Gastrocnemius medialis (tissue), 4 donors: ENCODE data around the gene CYTH1. TPM values are rescaled to one million over a fixed set of nuclear protein-coding genes. Genes with fewer than 3 reads are reported as not detected.
A peak's percentile ranks its signal among the peaks of the same experiment; 100 is the strongest.

Experiments used
- ATAC-seq, 2 donors: fragments of 150-250 bp; one replicate each; pipeline ENCODE4 v1.9.1; 2016
- DNase-seq, 2 donors: peaks; one replicate each; pipeline ENCODE4 v3.0.0-alpha.2; 2019
- H3K27ac ChIP-seq, 4 donors: fragments of 200-600 bp; sonication (generic); 1 replicate in 1 of 4; 2 replicates in 3 of 4; pipeline ENCODE4 v1.5.1; 2016 to 2018; ENCODE audit warnings: mild to moderate bottlenecking in 2 of 4, moderate library complexity in 1 of 4
- H3K27me3 ChIP-seq, 3 donors: fragments of 200-600 bp; sonication (generic) in 2 of 3; 1 replicate in 1 of 3; 2 replicates in 2 of 3; pipeline versions ENCODE4 v1.5.1 to v1.6.0; 2016 to 2019; ENCODE audit warnings: mild to moderate bottlenecking in 1 of 3, moderate library complexity in 1 of 3
- H3K36me3 ChIP-seq, 2 donors: fragments of 200-600 bp; sonication (generic) in 1 of 2; one replicate each; pipeline ENCODE4 v1.5.1; 2017 to 2018
- H3K4me1 ChIP-seq, 2 donors: fragments of 200-600 bp; sonication (generic) in 1 of 2; one replicate each; pipeline ENCODE4 v1.5.1; 2016 to 2017; ENCODE audit warnings: mild to moderate bottlenecking in 2 of 2
- H3K4me3 ChIP-seq, 4 donors: fragments of 200-600 bp; sonication (generic) in 3 of 4; 1 replicate in 1 of 4; 2 replicates in 3 of 4; pipeline ENCODE4 v1.5.1; 2016 to 2019; ENCODE audit warnings: mild to moderate bottlenecking in 2 of 4
- H3K9me3 ChIP-seq, 3 donors: fragments of 200-600 bp; sonication (generic) in 2 of 3; 1 replicate in 1 of 3; 2 replicates in 2 of 3; pipeline ENCODE4 v1.5.1; 2016 to 2019
- POLR2A ChIP-seq, 2 donors: fragments of 450-650 bp; IDR thresholded peaks; one replicate each; pipeline ENCODE4 v1.6.1; 2017; ENCODE audit warnings: antibody characterized with exemption in 2 of 2, mild to moderate bottlenecking in 2 of 2, moderate library complexity in 2 of 2
- in situ Hi-C, 4 donors: fragments of 200-750 bp; cut with MboI; loops; one replicate each; pipeline versions ENCODE4 v1.15.0 to v1.8.0; 2017; ENCODE audit warnings: low sequenced_read_pairs in 4 of 4
- intact Hi-C: fragments of 100-400 bp; cut with DNase I; formaldehyde crosslinking; loops from one replicate; pipeline ENCODE4 v1.15.1; 2023; ENCODE audit warnings: low total_unique reads
- total RNA-seq, 4 donors: library from RNA; depleted of rRNA; stranded (reverse); fragments of >200 nt; gene quantifications; one replicate each; pipeline versions ENCODE4 v1.1.0 to v1.2.3, GENCODE V29; 2016
- TF ChIP-seq, protein P1 (sequence below), 5 experiments: fragments of 450-650 bp in 3 of 5; fragments of 200-600 bp in 2 of 5; sonication (generic) in 2 of 5; IDR thresholded peaks in 4 of 5; conservative IDR thresholded peaks in 1 of 5; 1 replicate in 4 of 5; 2 replicates in 1 of 5; pipeline ENCODE4 v1.5.1; 2016 to 2019; ENCODE audit warnings: antibody characterized with exemption in 5 of 5, mild to moderate bottlenecking in 3 of 5, moderate library complexity in 3 of 5

Gene CYTH1
- total RNA-seq, 4 donors from 2014 or later = 24.7 to 43.7 (median 32.4) TPM

DNA sequence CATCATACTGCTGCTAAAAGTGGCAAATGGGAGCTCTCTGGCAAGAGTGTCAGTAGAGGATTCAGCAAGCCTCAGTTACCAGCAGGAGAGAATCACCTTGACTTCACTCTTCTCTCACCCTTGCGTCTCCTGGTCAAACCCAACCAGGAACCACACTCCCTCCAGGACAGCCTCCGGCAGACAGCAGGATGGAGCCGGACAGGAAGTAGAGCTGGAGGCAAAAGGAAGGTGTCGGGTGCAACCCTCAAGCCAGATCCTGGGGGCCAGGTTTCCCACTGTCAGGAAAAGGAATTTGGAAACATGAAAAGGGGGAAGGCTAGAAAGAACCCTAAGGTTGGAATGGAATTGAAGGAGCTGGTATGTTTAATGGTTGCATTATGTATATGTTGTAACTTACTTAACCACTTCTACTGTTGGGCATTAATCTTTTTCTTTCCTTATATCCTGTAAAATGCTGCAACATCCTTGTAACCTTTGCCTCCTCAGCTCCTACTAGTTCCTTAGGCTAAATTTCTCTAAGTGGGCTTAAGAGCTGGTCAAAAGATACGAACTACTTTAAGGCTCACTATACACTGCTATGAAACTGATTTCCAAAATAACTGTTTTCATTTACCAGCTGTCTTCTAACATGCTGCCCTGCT, 40.3 kb downstream of the CYTH1 start:
- Histone ChIP-seq H3K27me3 (no peaks in the 10 kb centered on the region), H3K9me3 (no peaks in the 10 kb centered on the region), H3K27ac (no peak overlapping the region), H3K4me1 (peaks cover 64 to 68% of the 10 kb centered on the region in 2 donors), H3K4me3 (no peak overlapping the region), H3K36me3 (no peaks in the 10 kb centered on the region)
- DNase-seq (no peak), ATAC-seq (no peak)
- in situ Hi-C loops = no loop called here
- TF ChIP-seq POLR2A (IDR thresholded peaks at IDR 0.05) = no peak
- TF ChIP-seq, protein P1, sequence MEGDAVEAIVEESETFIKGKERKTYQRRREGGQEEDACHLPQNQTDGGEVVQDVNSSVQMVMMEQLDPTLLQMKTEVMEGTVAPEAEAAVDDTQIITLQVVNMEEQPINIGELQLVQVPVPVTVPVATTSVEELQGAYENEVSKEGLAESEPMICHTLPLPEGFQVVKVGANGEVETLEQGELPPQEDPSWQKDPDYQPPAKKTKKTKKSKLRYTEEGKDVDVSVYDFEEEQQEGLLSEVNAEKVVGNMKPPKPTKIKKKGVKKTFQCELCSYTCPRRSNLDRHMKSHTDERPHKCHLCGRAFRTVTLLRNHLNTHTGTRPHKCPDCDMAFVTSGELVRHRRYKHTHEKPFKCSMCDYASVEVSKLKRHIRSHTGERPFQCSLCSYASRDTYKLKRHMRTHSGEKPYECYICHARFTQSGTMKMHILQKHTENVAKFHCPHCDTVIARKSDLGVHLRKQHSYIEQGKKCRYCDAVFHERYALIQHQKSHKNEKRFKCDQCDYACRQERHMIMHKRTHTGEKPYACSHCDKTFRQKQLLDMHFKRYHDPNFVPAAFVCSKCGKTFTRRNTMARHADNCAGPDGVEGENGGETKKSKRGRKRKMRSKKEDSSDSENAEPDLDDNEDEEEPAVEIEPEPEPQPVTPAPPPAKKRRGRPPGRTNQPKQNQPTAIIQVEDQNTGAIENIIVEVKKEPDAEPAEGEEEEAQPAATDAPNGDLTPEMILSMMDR (IDR thresholded peaks at IDR 0.05 in 4 of 5, conservative IDR thresholded peaks at IDR 0.05 in 1 of 5) = no peak
- intact Hi-C loops = no loop called here

DNA sequence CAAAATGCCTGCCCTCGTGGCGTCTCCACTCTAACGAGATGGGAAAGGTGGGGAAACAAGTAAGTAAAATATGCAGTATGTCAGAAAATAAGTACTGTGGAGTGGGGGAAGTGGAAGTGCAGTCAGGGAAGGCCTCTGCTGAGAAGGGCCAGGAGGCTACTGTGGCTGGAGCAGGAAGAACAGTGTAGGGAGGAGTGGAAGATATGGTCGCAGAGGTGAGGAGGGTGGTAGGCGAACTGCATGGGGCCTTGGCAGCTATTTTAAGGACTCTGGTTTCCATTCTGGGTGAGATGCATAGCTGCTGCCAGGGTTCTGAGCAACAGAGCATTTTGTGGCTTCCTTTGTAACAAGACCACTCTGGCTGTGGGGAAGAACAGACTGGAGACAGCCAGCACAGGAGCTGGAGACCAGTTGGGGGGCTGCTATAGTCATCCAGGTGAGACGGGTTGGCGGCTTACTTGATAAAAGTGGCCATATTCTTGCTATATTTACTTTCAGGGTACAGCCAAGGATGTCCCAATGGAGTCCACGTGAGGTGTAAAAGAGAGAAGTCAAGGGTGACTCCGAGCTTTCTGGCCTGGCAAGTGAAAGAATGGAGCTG, 42.6 kb downstream of the CYTH1 start:
- Histone ChIP-seq H3K27ac (peak overlapping the region; percentile 73 to 87 (median 82)), H3K36me3 (no peaks in the 10 kb centered on the region), H3K4me3 (no peak overlapping the region), H3K27me3 (no peaks in the 10 kb centered on the region), H3K9me3 (no peaks in the 10 kb centered on the region), H3K4me1 (peaks cover 65 to 68% of the 10 kb centered on the region in 2 donors)
- TF ChIP-seq, protein P1 (IDR thresholded peaks at IDR 0.05 in 4 of 5, conservative IDR thresholded peaks at IDR 0.05 in 1 of 5) = no peak
- intact Hi-C loops (no loop called here), in situ Hi-C loops (no loop called here)
- peak in 1 of 2 donors; percentile 22 for ATAC-seq
- DNase-seq = no peak

DNA sequence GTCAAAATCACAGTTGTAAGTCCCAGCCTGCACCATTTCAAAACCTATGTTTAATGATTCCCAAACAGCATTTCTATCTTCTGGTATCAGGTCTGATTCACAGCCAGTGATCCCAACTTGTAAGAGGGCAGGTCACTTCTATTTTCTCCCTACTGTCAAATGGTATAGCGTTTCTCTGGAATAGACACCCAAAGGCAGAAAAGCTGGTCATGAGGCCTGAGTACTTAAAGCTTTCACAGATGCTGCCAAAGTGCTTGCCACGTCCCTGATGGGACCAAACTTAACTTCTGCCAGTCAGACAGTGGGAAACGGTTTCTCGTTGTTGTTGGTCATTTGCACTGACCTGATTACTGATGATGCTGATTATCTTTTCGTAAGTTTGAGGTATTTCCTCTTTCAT, 43.4 kb downstream of the CYTH1 start:
- peak; percentile 31 to 55 for ATAC-seq
- H3K9me3 ChIP-seq = no peaks in the 10 kb centered on the region
- H3K27me3 ChIP-seq = no peaks in the 10 kb centered on the region
- TF ChIP-seq, protein P1 (IDR thresholded peaks at IDR 0.05 in 4 of 5, conservative IDR thresholded peaks at IDR 0.05 in 1 of 5) = no peak
- TF ChIP-seq POLR2A (IDR thresholded peaks at IDR 0.05) = no peak
- DNase-seq = no peak
- H3K36me3 ChIP-seq = no peaks in the 10 kb centered on the region
- no peak overlapping the region for H3K4me3 ChIP-seq
- in situ Hi-C loops = no loop called here
- H3K4me1 ChIP-seq = peaks cover 70 to 75% of the 10 kb centered on the region in 2 donors
- intact Hi-C loops = no loop called here
- H3K27ac ChIP-seq = peak overlapping the region; percentile 73 to 87 (median 82)

DNA sequence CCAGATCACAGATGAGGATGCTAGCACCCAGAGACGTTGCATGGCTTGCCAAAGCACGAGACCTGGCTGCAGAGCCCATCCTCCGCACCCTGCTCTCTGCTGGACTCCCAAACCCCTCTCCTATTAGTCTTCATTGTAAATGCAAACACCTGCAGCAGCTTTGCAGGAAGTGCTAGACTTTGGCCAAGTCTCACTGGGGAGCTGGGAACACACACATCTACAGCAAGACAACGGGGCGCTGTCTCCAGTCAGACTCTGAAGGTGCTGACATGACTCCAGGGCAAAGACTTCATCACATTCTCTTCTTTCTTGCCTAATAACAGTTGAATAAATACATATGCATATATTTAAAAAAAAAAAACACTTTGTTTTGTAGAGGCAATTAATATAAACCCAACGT, 43.8 kb downstream of the CYTH1 start:
- Histone ChIP-seq H3K9me3 (no peaks in the 10 kb centered on the region), H3K4me1 (peaks cover 74 to 79% of the 10 kb centered on the region in 2 donors), H3K36me3 (no peaks in the 10 kb centered on the region), H3K27ac (peak overlapping the region; percentile 73 to 87 (median 82)), H3K27me3 (no peaks in the 10 kb centered on the region), H3K4me3 (no peak overlapping the region)
- no peak for DNase-seq
- TF ChIP-seq, protein P1 (IDR thresholded peaks at IDR 0.05 in 4 of 5, conservative IDR thresholded peaks at IDR 0.05 in 1 of 5) = no peak
- TF ChIP-seq POLR2A (IDR thresholded peaks at IDR 0.05) = no peak
- intact Hi-C loops (no loop called here), in situ Hi-C loops (no loop called here)
- no peak for ATAC-seq
